BE2C (cell line): ENCODE measurements around the gene NCS1.

ENCODE experiments used
- DNase-seq: peaks from one replicate; pipeline ENCODE4 v3.0.0-alpha.2; 2020
- H3K27me3 ChIP-seq: fragments of 250-450 bp; sonication (Bioruptor Pico); 2 replicates; pipeline ENCODE4 v1.5.1; 2020; ENCODE audit warnings: mild to moderate bottlenecking
- H3K36me3 ChIP-seq: fragments of 250-450 bp; sonication (Bioruptor Pico); 2 replicates; pipeline ENCODE4 v1.5.1; 2020; ENCODE audit warnings: mild to moderate bottlenecking
- H3K4me1 ChIP-seq: fragments of 250-450 bp; sonication (Bioruptor Pico); 2 replicates; pipeline ENCODE4 v1.5.1; 2020
- H3K4me3 ChIP-seq: 2 replicates; pipeline ENCODE4 v1.5.1; 2011; ENCODE audit warnings: low read depth, low read length
- H3K9me3 ChIP-seq: fragments of 250-450 bp; sonication (Bioruptor Pico); 2 replicates; pipeline ENCODE4 v1.5.1; 2020
- TF ChIP-seq, protein P1 (sequence below): IDR thresholded peaks from 2 replicates; pipeline ENCODE4 v1.5.1; 2012; ENCODE audit warnings: mild to moderate bottlenecking, low read depth, low read length

NCS1 gene

GRCh38 chr9:130185490-130186031, 13.4 kb downstream of the NCS1 start:
- H3K4me1 ChIP-seq, result peaks cover 40% of the 10 kb centered on the region
- H3K27me3 ChIP-seq, result no peaks in the 10 kb centered on the region
- no peak overlapping the region for H3K4me3 ChIP-seq

DNA sequence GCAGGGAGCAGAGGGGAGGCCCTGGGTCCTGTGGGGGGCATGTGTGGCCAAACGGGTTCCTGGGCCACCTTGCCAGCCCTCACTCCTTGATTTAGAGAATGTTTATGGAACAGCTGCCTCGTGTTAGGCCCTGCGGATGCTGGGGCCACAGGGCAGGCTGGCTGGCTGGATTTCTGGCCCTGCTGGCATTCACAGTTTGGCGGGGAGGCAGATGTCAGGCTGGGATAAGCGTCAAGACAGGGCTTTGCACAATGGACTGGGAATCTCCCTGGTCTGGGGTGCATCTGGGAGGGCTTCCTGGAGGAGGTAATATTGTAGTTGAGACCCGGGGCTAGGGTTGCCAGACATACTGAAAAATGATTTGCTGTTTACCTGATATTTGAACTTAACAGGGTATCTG, 13.8 kb downstream of the NCS1 start:
- H3K4me1 ChIP-seq, result peaks cover 45% of the 10 kb centered on the region
- no peaks in the 10 kb centered on the region for H3K27me3 ChIP-seq
- no peak for DNase-seq
- H3K36me3 ChIP-seq, result peaks cover 18% of the 10 kb centered on the region
- TF ChIP-seq, protein P1, sequence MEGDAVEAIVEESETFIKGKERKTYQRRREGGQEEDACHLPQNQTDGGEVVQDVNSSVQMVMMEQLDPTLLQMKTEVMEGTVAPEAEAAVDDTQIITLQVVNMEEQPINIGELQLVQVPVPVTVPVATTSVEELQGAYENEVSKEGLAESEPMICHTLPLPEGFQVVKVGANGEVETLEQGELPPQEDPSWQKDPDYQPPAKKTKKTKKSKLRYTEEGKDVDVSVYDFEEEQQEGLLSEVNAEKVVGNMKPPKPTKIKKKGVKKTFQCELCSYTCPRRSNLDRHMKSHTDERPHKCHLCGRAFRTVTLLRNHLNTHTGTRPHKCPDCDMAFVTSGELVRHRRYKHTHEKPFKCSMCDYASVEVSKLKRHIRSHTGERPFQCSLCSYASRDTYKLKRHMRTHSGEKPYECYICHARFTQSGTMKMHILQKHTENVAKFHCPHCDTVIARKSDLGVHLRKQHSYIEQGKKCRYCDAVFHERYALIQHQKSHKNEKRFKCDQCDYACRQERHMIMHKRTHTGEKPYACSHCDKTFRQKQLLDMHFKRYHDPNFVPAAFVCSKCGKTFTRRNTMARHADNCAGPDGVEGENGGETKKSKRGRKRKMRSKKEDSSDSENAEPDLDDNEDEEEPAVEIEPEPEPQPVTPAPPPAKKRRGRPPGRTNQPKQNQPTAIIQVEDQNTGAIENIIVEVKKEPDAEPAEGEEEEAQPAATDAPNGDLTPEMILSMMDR, result no peak
- H3K9me3 ChIP-seq, result no peaks in the 10 kb centered on the region
- no peak overlapping the region for H3K4me3 ChIP-seq

More at GRCh38 chr9:130185490-130186031, 13.4 kb downstream of the NCS1 start:
- TF ChIP-seq, protein P1, result no peak
- no peaks in the 10 kb centered on the region for H3K9me3 ChIP-seq
- peaks cover 22% of the 10 kb centered on the region for H3K36me3 ChIP-seq
- no peak for DNase-seq

GRCh38 chr9:130186839-130187522, 14.8 kb downstream of the NCS1 start:
- Histone ChIP-seq H3K27me3 (no peaks in the 10 kb centered on the region), H3K36me3 (peaks cover 10% of the 10 kb centered on the region), H3K9me3 (no peaks in the 10 kb centered on the region), H3K4me1 (peaks cover 54% of the 10 kb centered on the region), H3K4me3 (peak overlapping the region; percentile 7; the same call in 1 of the 2 replicates)
- peak; percentile 81 for DNase-seq
- TF ChIP-seq, protein P1, result no peak

DNA sequence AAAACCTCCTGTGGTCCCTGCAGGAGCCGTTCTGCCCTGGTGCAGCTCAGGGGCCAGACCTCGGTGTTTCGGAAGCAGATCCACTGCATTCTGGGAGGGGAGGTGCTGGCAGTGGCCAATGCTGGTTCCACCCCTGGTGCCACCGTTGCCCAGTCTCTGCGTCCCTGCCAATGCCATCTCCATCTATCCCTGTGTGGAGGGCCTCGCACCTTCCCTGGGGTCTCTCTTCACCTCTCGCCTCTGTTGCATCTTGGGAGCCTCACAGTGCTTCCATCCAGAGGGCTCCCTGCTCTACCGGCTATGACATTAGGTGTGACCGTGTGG, 15.3 kb downstream of the NCS1 start:
- TF ChIP-seq, protein P1, result no peak
- Histone ChIP-seq H3K4me3 (no peak overlapping the region), H3K4me1 (peaks cover 59% of the 10 kb centered on the region), H3K9me3 (no peaks in the 10 kb centered on the region), H3K36me3 (peaks cover 6% of the 10 kb centered on the region), H3K27me3 (no peaks in the 10 kb centered on the region)
- no peak for DNase-seq

DNA sequence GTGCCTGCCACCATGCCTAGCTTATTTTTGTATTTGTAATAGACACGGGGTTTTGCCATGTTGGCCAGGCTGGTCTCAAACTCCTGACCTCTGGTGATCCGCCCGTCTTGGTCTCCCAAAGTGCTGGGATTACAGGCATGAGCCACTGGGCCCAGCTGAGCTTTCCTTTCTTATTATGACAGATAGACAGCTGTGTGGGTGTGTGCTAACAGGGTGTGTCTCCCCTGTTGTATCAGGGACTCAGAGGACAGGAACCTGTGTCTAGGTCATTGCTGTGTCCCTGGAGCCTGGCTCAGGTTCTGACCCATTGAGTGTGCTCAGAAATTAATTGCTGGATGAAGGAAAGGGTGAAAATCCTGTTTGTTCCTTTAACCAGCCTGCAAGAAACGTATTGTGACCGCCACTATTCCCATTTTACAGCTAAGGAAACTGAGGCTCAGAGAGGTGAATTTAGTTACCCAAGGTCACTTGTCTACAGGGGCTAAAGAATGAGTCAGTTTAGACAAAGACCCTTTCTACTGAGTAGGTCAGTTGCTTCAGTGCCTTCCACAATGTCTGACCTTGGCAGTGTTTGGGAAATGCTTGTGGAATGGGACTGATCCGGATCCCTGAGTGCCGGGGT, 16.8 kb downstream of the NCS1 start:
- no peak overlapping the region for H3K4me3 ChIP-seq
- no peaks in the 10 kb centered on the region for H3K9me3 ChIP-seq
- H3K27me3 ChIP-seq, result no peaks in the 10 kb centered on the region
- peaks cover 3% of the 10 kb centered on the region; the same call in 1 of the 2 replicates for H3K36me3 ChIP-seq
- DNase-seq, result no peak
- TF ChIP-seq, protein P1, result no peak
- H3K4me1 ChIP-seq, result peaks cover 62% of the 10 kb centered on the region

GRCh38 chr9:130189840-130190239, 17.6 kb downstream of the NCS1 start:
- H3K36me3 ChIP-seq, result peaks cover 3% of the 10 kb centered on the region; the same call in 1 of the 2 replicates
- H3K4me3 ChIP-seq, result no peak overlapping the region
- no peaks in the 10 kb centered on the region for H3K9me3 ChIP-seq
- no peaks in the 10 kb centered on the region for H3K27me3 ChIP-seq
- peaks cover 71% of the 10 kb centered on the region for H3K4me1 ChIP-seq
- DNase-seq, result no peak
- TF ChIP-seq, protein P1, result no peak
